ENCODE measurements around the gene SORCS2.
"Not testable (repeated sequence)": the region's sequence is repeated elsewhere in the genome, so short reads cannot be mapped to it uniquely, and the experiment has no call there.

Gene SORCS2

GRCh38 chr4:7556558-7556957 lies 364.2 kb downstream of the SORCS2 start:
- no peak for DNase-seq (ENCODE audit: low read depth)

- DNase-seq (ENCODE audit: low read depth): no peak
These were observed 365.1 kb downstream of the SORCS2 start for GRCh38 chr4:7557456-7557855.

GRCh38 chr4:7558436-7558835 lies 366.1 kb downstream of the SORCS2 start:
- no peak for DNase-seq (ENCODE audit: low read depth)

- no peak for DNase-seq (ENCODE audit: low read depth)
These were observed 367.0 kb downstream of the SORCS2 start for GRCh38 chr4:7559316-7559715.

GRCh38 chr4:7559741-7560395 lies 367.5 kb downstream of the SORCS2 start:
- DNase-seq (ENCODE audit: low read depth): no peak

- DNase-seq (ENCODE audit: low read depth): no peak
These were observed 369.2 kb downstream of the SORCS2 start for GRCh38 chr4:7561557-7561956.

- DNase-seq (ENCODE audit: low read depth): no peak
These were observed 371.9 kb downstream of the SORCS2 start for GRCh38 chr4:7564242-7564641.

- no peak for DNase-seq (ENCODE audit: low read depth)
These were observed 373.1 kb downstream of the SORCS2 start for GRCh38 chr4:7565483-7565882.

- no peak for DNase-seq (ENCODE audit: low read depth)
These were observed 377.8 kb downstream of the SORCS2 start for GRCh38 chr4:7569810-7570783.

GRCh38 chr4:7571001-7571400 lies 378.7 kb downstream of the SORCS2 start:
- DNase-seq (ENCODE audit: low read depth): no peak

- no peak for DNase-seq (ENCODE audit: low read depth)
These were observed 379.4 kb downstream of the SORCS2 start for GRCh38 chr4:7571701-7572100.

- no peak for DNase-seq (ENCODE audit: low read depth)
These were observed 380.6 kb downstream of the SORCS2 start for GRCh38 chr4:7572894-7573293.

GRCh38 chr4:7573576-7574091 lies 381.3 kb downstream of the SORCS2 start:
- DNase-seq (ENCODE audit: low read depth): no peak

- no peak for DNase-seq (ENCODE audit: low read depth)
These were observed 382.1 kb downstream of the SORCS2 start for GRCh38 chr4:7574287-7575014.

GRCh38 chr4:7575426-7575825 lies 383.1 kb downstream of the SORCS2 start:
- no peak for DNase-seq (ENCODE audit: low read depth)

- not testable (repeated sequence) for DNase-seq (ENCODE audit: low read depth)
These were observed 385.2 kb downstream of the SORCS2 start for GRCh38 chr4:7577361-7578039.

- no peak for DNase-seq (ENCODE audit: low read depth)
These were observed 389.1 kb downstream of the SORCS2 start for GRCh38 chr4:7581477-7581876.

GRCh38 chr4:7582313-7583097 lies 390.2 kb downstream of the SORCS2 start:
- no peak for DNase-seq (ENCODE audit: low read depth)

GRCh38 chr4:7584098-7584497 lies 391.8 kb downstream of the SORCS2 start:
- DNase-seq (ENCODE audit: low read depth): no peak

- DNase-seq (ENCODE audit: low read depth): no peak
These were observed 392.3 kb downstream of the SORCS2 start for GRCh38 chr4:7584606-7585159.

- no peak for DNase-seq (ENCODE audit: low read depth)
These were observed 393.4 kb downstream of the SORCS2 start for GRCh38 chr4:7585768-7586167.

All from activated T-helper 1 cell treated with Interleukin-2 at 50 U/mL for 16 hours (primary cell).